HepG2 (cell line): ENCODE results near the gene CHRD. TPM values are rescaled to one million over a fixed set of nuclear protein-coding genes. Genes with fewer than 3 reads are reported as not detected.
A peak's percentile ranks its signal among the peaks of the same experiment; 100 is the strongest.

Experiments used
- ERF ChIP-seq: IDR thresholded peaks from 2 replicates; pipeline ENCODE4 v1.6.1; 2018; ENCODE audit warnings: missing biosample characterization, missing genetic modification reagents
- HNF4A ChIP-seq: sonication (generic); formaldehyde crosslinking; IDR thresholded peaks from 2 replicates; pipeline ENCODE4 v1.4.0; 2020; ENCODE audit warnings: missing genetic modification reagents
- KIAA2018 ChIP-seq: sonication (generic); formaldehyde crosslinking; IDR thresholded peaks from 2 replicates; pipeline ENCODE4 v1.5.0; 2020; ENCODE audit warnings: mild to moderate bottlenecking, missing genetic modification reagents, borderline replicate concordance
- NR2F1 ChIP-seq, 2 experiments: fragments of 450-650 bp in 1 of 2; formaldehyde crosslinking in 1 of 2; IDR thresholded peaks; 2 replicates each; pipeline versions ENCODE4 v1.5.0 to v1.6.1; 2016 to 2020; ENCODE audit warnings: mild to moderate bottlenecking in 1 of 2, missing compliant biosample characterization in 1 of 2, missing genetic modification reagents in 1 of 2, moderate library complexity in 1 of 2
- PATZ1 ChIP-seq: sonication (generic); formaldehyde crosslinking; IDR thresholded peaks from 2 replicates; pipeline ENCODE4 v1.4.0; 2020; ENCODE audit warnings: missing genetic modification reagents
- ZNF136 ChIP-seq: sonication (generic); formaldehyde crosslinking; IDR thresholded peaks from 2 replicates; pipeline ENCODE4 v1.8.1; 2022; ENCODE audit warnings: low read depth, mild to moderate bottlenecking, moderate library complexity, missing genetic modification reagents
- ZNF326 ChIP-seq: sonication (generic); formaldehyde crosslinking; IDR thresholded peaks from 2 replicates; pipeline ENCODE4 v1.4.0; 2020; ENCODE audit warnings: missing genetic modification reagents, borderline replicate concordance
- polyA plus RNA-seq, 8 experiments: library from polyadenylated mRNA; depleted of rRNA in 3 of 8; stranded (reverse) in 7 of 8; unstranded in 1 of 8; fragments of >200 nt; fragmentation: Illumina TruSeq in 4 of 8; extraction: Trizol in 4 of 8; gene quantifications; 2 replicates each; pipeline versions ENCODE4 v1.2.1 to v1.2.3, GENCODE V29; 2011 to 2016; ENCODE audit warnings: low read depth in 4 of 8, missing spikeins in 1 of 8, mixed read lengths in 1 of 8; ENCODE audit not compliant: insufficient read depth in 1 of 8
- total RNA-seq, 5 experiments: library from RNA; depleted of rRNA; stranded (reverse); fragments of >200 nt; fragmentation: Illumina TruSeq; extraction: Trizol; gene quantifications; 2 replicates each; pipeline ENCODE4 v1.2.3, GENCODE V29; 2016; ENCODE audit warnings: low read depth in 1 of 5
- TF ChIP-seq, protein P1 (sequence below): sonication (generic); formaldehyde crosslinking; IDR thresholded peaks from 2 replicates; pipeline ENCODE4 v1.8.1; 2022; ENCODE audit warnings: mild to moderate bottlenecking, missing genetic modification reagents
- TF ChIP-seq, protein P2 (sequence below): sonication (generic); formaldehyde crosslinking; conservative IDR thresholded peaks from 2 replicates; pipeline ENCODE4 v1.4.0; 2020; ENCODE audit warnings: mild to moderate bottlenecking, missing genetic modification reagents, moderate library complexity
- TF ChIP-seq, protein P3 (sequence below): IDR thresholded peaks from 2 replicates; pipeline ENCODE4 v1.6.1; 2016; ENCODE audit warnings: missing compliant biosample characterization, missing genetic modification reagents, borderline replicate concordance

The CHRD gene
- total and polyA plus RNA-seq, 2 of the 13 experiments (the other 11 are each of a cell fraction or from before 2014, with no cell fraction given), result 22.2 to 35.2 TPM

DNA sequence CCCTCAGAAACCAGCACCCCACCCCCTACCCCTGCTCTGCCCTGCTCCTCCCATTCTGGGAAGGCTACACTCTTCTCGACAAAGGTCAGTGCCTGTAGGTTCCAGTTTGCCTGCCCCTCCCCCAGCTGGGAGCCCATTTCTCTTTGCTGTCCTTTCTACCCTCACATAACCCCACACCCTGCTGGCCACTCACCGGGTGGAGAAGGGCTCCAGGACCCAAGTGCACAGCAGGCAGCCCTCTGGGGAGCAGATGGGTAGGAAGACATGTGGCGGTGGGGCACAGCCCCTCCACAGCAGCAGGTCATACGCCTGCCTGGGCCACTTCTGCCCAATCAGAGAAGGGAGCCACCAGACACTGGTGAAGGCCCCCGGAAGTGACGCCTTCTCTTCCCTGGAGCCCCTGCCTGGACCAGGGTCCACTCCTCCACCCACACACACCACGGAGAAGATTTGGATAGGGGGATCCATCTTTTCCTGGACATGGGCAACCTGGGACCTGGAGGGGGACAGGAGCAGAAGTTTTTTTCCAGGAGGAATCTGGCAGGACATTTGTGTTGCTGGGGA lies 1.9 kb upstream of the CHRD start, which contains the start of gene THPO (continued):
- TF ChIP-seq, protein P1, sequence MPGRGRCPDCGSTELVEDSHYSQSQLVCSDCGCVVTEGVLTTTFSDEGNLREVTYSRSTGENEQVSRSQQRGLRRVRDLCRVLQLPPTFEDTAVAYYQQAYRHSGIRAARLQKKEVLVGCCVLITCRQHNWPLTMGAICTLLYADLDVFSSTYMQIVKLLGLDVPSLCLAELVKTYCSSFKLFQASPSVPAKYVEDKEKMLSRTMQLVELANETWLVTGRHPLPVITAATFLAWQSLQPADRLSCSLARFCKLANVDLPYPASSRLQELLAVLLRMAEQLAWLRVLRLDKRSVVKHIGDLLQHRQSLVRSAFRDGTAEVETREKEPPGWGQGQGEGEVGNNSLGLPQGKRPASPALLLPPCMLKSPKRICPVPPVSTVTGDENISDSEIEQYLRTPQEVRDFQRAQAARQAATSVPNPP, result no peak
- peak; percentile 95 for TF ChIP-seq PATZ1 (CRISPR knock-in tag)
- TF ChIP-seq HNF4A (CRISPR knock-in tag), result peak; percentile 80
- TF ChIP-seq, protein P2, sequence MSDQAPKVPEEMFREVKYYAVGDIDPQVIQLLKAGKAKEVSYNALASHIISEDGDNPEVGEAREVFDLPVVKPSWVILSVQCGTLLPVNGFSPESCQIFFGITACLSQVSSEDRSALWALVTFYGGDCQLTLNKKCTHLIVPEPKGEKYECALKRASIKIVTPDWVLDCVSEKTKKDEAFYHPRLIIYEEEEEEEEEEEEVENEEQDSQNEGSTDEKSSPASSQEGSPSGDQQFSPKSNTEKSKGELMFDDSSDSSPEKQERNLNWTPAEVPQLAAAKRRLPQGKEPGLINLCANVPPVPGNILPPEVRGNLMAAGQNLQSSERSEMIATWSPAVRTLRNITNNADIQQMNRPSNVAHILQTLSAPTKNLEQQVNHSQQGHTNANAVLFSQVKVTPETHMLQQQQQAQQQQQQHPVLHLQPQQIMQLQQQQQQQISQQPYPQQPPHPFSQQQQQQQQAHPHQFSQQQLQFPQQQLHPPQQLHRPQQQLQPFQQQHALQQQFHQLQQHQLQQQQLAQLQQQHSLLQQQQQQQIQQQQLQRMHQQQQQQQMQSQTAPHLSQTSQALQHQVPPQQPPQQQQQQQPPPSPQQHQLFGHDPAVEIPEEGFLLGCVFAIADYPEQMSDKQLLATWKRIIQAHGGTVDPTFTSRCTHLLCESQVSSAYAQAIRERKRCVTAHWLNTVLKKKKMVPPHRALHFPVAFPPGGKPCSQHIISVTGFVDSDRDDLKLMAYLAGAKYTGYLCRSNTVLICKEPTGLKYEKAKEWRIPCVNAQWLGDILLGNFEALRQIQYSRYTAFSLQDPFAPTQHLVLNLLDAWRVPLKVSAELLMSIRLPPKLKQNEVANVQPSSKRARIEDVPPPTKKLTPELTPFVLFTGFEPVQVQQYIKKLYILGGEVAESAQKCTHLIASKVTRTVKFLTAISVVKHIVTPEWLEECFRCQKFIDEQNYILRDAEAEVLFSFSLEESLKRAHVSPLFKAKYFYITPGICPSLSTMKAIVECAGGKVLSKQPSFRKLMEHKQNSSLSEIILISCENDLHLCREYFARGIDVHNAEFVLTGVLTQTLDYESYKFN, result peak; percentile 76
- peak; percentile 82; the same call in 1 of the 2 replicates for TF ChIP-seq ERF (CRISPR knock-in tag)
- TF ChIP-seq, protein P3, sequence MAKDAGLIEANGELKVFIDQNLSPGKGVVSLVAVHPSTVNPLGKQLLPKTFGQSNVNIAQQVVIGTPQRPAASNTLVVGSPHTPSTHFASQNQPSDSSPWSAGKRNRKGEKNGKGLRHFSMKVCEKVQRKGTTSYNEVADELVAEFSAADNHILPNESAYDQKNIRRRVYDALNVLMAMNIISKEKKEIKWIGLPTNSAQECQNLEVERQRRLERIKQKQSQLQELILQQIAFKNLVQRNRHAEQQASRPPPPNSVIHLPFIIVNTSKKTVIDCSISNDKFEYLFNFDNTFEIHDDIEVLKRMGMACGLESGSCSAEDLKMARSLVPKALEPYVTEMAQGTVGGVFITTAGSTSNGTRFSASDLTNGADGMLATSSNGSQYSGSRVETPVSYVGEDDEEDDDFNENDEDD (CRISPR knock-in tag), result no peak
- TF ChIP-seq NR2F1 (CRISPR knock-in tag; IDR thresholded peaks at IDR 0.05), result peak; percentile 21 to 22; a peak in 1 of 4 replicates
- TF ChIP-seq ZNF136 (CRISPR knock-in tag), result no peak
- TF ChIP-seq KIAA2018, result no peak
- TF ChIP-seq ZNF326 (CRISPR knock-in tag), result no peak
